RPMI7951 (cell line): ENCODE measurements around the gene CFAP54. TPM values are rescaled to one million over a fixed set of nuclear protein-coding genes. Genes with fewer than 3 reads are reported as not detected.
"Not testable (repeated sequence)": the region's sequence is repeated elsewhere in the genome, so short reads cannot be mapped to it uniquely, and the experiment has no call there.

Experiments used
- DNase-seq: peaks from one replicate; pipeline ENCODE4 v3.0.0-alpha.2; 2012; ENCODE audit warnings: low read depth
- total RNA-seq: library from RNA; depleted of rRNA; stranded (reverse); fragments of >200 nt; shearing (Covaris generic); gene quantifications from 2 replicates; pipeline ENCODE4 v1.2.3, GENCODE V29; 2014; rRNA removed

The CFAP54 gene, protein sequence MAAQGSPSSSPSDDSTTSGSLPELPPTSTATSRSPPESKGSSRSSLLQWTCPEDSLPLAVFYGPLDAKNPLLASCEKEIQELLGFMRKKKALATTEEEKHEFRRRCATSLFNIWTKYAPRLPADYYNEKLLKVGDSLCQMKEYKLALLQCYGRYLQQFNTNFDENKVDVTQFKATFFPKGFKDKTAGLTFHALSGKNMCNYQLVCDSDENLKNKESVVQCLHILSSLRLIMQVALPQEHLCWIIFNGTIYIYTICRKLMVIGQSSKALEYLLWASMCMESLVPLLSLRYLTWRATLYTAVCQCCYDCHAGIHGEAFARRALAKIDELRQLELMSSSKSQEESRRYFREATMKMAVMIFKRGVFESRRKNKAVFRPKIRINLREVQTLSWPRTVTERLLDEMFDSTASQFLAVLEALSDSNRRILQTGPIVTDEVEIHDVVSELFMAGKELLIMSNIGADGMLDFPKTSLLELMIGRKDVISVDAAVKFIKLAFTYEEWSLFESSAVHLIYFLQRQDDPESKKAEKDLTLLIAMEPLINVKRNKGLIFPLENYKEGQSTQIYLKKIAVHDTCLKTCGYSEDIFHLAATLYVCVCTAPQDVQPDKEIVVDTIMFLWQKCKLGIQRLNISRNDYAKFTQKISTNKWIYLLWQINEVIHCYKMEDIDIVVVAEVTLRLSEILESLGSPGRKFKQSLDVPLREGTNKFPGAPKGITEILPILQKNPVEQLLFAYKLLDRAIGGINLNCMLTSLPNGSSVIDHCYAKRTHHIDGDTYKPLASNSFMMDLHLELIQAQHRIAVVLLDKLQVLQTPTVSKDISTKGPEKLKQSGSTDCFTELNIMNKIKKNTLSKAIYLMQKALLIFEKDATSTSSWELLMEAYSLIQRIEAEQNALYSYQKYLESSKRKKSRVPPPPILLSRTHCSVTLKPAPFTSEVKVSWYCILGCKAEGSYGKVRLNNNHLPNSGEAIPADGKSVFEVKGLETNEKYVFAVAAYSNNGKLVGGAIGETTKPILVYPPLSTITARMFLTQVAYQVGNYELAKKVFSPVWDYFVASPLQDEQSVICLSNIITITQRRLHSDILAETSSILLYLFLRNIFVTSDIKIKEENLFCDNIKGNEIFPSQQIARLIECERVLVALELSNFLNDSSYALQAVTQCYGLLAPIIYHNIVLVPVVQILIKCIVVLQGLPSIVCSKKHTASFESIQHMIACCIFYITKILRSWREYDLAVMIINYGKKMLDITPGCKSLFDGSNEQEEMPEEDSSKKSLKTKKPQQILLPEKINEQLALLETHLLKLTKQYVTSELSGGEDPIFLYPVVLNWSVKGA (N-terminal part only)
- 0.48 and 0.68 TPM in 2 replicates for total RNA-seq

- peak; percentile 90 for DNase-seq
Observed at GRCh38 chr12:96489392-96490056, at the start of gene CFAP54. CFAP54 (plus strand) TSS chr12:96489577; CDS start chr12:96489610, 33 bp downstream.

DNA sequence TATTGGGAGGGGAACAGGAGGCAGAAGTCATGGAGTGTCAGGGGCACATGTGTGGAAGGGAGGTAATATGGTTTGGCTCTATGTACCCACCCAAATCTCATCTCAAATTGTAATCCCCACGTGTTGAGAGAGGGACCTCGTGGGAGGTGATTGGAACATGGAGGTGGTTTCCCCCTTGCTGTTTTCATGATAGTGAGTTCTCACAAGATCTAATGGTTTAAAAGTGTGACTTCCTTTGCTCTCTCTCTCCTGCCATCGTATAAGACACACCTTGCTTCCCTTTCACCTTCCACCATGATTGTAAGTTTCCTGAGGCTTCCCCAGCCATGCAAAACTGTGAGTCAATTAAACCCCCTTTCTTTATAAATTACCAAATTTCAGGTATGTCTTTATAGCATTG, 47.6 kb upstream of the CFAP54 start:
- DNase-seq, result no peak

GRCh38 chr12:96442906-96443305, 46.5 kb upstream of the CFAP54 start:
- no peak for DNase-seq

GRCh38 chr12:96444399-96444798, 45.0 kb upstream of the CFAP54 start:
- DNase-seq, result no peak

DNA sequence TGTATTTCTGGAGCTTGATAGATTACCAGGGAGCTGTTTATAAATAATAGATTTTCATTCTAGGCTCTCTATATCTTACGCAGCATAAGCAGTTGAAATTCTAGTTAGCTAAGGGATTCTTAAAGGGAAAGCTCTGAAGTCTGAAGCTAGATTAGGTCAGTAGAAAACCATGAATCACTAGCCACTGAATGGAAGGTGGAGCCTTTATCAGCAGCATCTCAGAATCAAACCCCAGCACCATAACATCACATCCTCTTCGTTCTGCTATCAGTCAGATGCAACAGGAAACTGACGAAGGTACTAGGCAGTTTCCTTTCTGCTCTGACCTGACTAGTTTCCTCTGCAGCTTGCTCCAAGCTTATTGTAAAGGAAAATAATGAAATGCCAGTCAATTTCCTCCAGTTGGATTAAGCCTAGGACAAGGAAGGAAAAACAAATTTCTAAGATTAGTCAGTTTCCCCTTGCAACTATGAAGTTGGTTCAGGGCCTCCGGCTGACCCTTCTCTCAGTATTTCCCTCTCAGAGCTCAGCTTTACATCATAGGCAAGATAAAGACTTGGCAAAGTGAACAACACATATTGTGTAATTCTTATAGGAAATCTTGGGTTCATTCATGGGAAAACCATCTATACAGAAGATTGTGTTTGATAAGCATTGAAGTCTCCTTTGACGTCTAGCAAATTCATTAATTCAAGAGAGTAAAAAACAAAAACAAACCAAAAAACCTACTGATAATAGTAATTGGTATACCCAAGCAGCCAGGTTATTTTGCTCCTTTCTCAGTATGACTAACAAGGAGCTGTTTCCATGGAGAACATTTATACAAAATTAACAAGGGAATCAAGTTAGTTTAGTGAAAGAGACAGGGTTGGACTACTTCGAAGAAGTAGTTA, 43.4 kb upstream of the CFAP54 start:
- peak; percentile 89 for DNase-seq

DNA sequence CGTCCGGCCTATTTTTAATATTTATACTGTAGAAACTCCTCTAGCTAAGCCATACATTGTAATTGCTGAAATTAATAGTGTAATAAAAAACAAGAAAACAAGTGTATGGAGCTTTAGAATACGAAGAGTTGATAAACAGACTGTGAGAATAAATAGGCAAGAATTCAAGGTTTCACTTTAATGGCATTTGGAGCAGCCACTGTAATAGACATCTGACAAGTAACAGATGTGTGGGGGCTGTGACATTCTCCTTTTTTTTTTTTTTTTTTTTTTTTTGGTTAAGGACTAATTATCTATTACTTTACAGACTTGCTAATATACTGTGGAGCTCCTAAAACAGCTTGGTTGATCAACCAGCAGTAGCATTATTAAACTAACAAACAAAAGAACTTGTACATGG, 42.1 kb upstream of the CFAP54 start:
- DNase-seq, result no peak

- peak; percentile 74 for DNase-seq
Observed at GRCh38 chr12:96448300-96448699, 41.1 kb upstream of the CFAP54 start.

GRCh38 chr12:96452261-96452922, 37.0 kb upstream of the CFAP54 start:
- no peak for DNase-seq

GRCh38 chr12:96454396-96454795, 35.0 kb upstream of the CFAP54 start:
- DNase-seq, result no peak

DNA sequence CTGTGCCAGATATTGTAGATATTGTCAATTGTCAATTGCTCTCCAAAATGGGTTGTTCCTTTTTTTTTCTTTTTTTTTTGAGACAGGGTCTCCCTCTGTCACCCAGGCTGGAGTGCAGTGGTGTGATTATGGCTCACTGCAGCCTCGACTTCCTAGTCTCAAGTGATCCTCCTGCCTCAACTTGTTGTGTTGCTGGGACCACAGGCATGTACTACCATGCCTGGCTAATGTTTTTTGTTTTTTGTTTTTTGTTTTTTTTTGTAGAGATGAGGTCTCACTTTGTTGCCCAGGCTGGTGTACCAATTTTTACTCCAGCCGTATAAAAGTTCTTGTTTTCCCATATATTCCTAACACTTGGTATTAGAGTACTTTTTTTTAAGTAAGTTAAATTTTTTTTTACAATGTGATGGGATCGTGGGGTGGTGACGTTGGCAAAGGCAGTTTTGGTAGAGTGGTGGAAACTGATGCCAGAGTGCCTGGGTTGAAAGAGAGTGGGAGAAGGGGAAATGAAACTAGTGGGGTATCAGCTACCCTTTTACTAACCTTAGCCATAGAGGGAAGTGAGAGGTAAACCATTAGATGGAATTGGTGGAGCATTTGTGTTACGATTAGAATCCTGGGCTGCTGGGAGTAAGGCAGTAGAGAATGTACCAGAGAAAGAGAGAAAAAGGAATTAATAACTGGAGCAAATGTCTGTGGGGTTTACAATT, 33.0 kb upstream of the CFAP54 start:
- no peak for DNase-seq

DNA sequence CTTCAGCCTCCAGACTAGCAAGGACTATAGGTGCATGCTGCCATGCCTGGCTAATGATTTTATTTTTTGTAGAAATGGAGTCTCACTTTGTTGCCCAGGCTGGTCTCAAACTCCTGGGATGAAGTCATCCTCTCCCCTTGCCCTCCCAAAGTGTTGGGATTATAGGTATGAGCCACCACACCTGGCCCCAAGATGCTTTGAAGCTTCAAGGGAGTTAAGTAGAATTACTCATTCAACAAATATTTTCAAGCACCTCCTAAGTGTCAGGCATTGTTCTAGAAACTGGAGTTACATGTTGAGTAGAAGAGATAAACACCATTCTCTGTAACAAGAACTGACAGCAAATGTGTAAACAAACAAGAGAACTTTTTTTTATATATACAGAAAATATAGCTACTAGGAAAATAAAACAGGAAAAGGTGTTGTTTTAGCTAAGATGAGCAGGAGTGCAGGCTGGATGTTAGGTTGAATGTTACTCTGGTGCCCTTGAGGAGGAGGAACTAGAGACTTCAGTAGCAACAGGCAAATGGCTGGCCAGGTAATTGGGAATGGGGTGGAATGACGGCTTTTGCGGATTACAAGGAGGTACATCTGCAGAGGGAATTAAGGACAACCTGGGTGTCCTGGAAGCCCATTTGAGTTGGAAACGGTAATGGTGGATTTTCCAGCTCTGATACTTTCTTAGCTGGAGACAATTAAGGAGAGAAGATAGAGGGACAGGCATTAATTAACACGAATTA, 32.0 kb upstream of the CFAP54 start:
- no peak for DNase-seq

DNA sequence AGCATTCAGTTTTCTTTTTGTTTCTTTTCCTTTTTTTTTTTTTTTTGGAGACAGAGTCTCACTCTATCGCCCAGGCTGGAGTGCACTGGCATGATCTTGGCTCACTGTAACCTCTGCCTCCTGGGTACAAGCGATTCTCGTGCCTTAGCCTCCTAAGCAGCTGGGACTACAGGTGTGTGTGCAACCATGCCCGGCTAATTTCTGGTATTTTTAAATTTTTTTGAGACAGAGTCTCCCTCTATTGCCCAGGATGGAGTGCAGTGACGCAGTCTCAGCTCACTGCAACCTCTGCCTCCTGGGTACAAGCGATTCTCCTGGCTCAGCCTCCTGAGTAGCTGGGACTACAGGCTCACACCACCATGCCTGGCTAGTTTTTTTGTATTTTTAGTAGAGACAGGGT, 30.1 kb upstream of the CFAP54 start:
- DNase-seq, result not testable (repeated sequence)

DNA sequence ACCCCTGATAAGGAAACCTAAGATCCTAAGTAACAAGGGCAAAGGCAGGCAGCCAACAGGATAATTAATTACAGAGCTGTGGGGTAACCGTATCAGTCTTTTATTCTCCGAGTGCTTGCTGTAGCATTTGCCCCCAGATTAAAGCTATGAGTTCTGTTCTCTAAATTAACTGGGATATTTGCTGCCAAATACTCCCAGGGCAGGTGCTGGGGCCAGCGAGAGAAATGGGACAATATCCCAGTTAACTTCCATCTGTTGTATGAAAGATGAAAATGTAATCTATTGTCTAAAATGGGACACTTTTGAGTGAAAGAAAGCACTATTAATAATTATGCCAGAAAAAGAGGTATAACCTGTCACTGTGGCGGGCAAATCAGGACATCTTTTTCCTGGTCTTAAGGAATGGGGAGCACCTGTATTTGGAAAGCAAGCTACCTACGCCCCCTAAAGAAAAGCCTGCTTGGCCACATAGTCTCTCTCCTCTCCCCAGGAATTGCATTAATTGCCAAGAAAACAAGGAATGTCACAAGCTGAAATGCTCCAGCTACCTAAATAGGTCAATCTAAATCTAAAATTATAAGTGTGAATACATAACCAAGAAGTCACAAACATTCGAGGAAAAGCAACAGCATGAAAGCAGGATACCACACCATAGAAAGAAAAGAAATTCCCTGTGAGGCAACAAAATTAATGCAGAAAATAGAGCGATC, 26.7 kb upstream of the CFAP54 start:
- DNase-seq, result no peak

DNA sequence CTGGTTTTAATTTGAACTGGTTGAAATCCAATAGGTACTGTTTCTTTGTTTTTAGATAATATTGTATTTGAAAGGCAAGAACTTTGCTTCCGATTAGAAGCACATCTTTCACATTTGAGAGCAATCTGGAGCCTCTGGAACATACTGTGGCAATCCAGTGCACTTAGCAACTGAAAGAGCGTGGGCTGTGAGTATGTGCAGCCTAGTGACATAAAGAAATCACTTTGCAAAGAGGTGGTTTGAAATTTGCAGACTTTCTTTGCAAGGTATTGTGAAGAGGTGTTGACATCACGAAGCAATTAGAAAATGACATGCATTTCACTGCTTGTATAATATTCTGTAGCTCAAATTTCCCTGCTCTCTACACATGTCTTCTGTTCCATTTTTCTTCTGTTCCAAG, 23.5 kb upstream of the CFAP54 start:
- no peak for DNase-seq

- peak; percentile 64 for DNase-seq
Observed at GRCh38 chr12:96466939-96467751, 22.2 kb upstream of the CFAP54 start.

GRCh38 chr12:96471368-96472050, 17.9 kb upstream of the CFAP54 start:
- DNase-seq, result peak; percentile 73
